Spleen (tissue), 11 donors: ENCODE data around the gene GAMT. TPM values are rescaled to one million over a fixed set of nuclear protein-coding genes. Genes with fewer than 3 reads are reported as not detected.

ENCODE experiments used
- DNase-seq: peaks from one replicate; pipeline ENCODE4 v3.0.0-alpha.2; 2020
- H3K27ac ChIP-seq, 8 donors: fragments of 200-600 bp; sonication (generic) in 7 of 8; 1 replicate in 4 of 8; 2 replicates in 4 of 8; pipeline versions ENCODE4 v1.5.0 to v1.8.0; 2016 to 2021; ENCODE audit warnings: inconsistent platforms in 4 of 8, mild to moderate bottlenecking in 4 of 8, moderate library complexity in 1 of 8
- H3K27me3 ChIP-seq, 7 donors: fragments of 200-600 bp; sonication (generic) in 6 of 7; replicated peaks in 1 of 7; 1 replicate in 4 of 7; 2 replicates in 3 of 7; pipeline versions ENCODE4 v1.5.0 to v1.8.0; 2016 to 2021; ENCODE audit warnings: inconsistent platforms in 3 of 7, mild to moderate bottlenecking in 1 of 7
- H3K36me3 ChIP-seq, 6 donors: fragments of 200-600 bp; sonication (generic) in 5 of 6; 1 replicate in 4 of 6; 2 replicates in 2 of 6; pipeline versions ENCODE4 v1.5.0 to v1.8.0; 2016 to 2021; ENCODE audit warnings: inconsistent platforms in 2 of 6
- H3K4me1 ChIP-seq, 6 donors: fragments of 200-600 bp; sonication (generic) in 5 of 6; 1 replicate in 3 of 6; 2 replicates in 3 of 6; pipeline versions ENCODE4 v1.5.0 to v1.8.0; 2016 to 2021; ENCODE audit warnings: inconsistent platforms in 3 of 6
- H3K4me3 ChIP-seq, 8 donors: fragments of 200-600 bp; sonication (generic) in 7 of 8; 1 replicate in 4 of 8; 2 replicates in 4 of 8; pipeline versions ENCODE4 v1.5.0 to v1.8.0; 2016 to 2021; ENCODE audit warnings: inconsistent platforms in 4 of 8, mild to moderate bottlenecking in 4 of 8, moderate library complexity in 2 of 8
- H3K9me3 ChIP-seq, 8 donors: fragments of 200-600 bp; sonication (generic) in 7 of 8; 1 replicate in 4 of 8; 2 replicates in 4 of 8; pipeline versions ENCODE4 v1.5.0 to v1.8.0; 2016 to 2021; ENCODE audit warnings: inconsistent platforms in 4 of 8
- POLR2A ChIP-seq, 3 donors: fragments of 450-650 bp; IDR thresholded peaks; one replicate each; pipeline ENCODE4 v1.5.1; 2017; ENCODE audit warnings: antibody characterized with exemption in 3 of 3, mild to moderate bottlenecking in 1 of 3
- POLR2AphosphoS5 ChIP-seq, 3 donors: sonication (generic); formaldehyde crosslinking; IDR thresholded peaks; one replicate each; pipeline ENCODE4 v1.5.1; 2017; ENCODE audit warnings: antibody characterized with exemption in 3 of 3
- WGBS, 5 donors: extraction: QIAGEN DNeasy Blood & Tissue Kit in 3 of 5; methylation state at CpG; one replicate each; pipeline versions ENCODE4 v1.1.5 to v1.1.7; 2013 to 2018; 5-methylcytosine and 5-hydroxymethylcytosine counted together
- intact Hi-C: fragments of 100-400 bp; cut with DNase I; formaldehyde crosslinking; loops from one replicate; pipeline ENCODE4 v1.15.0; 2023; ENCODE audit warnings: low total_unique reads
- polyA plus RNA-seq, 3 donors: library from polyadenylated mRNA; stranded (reverse); fragments of 200-250 nt; gene quantifications; one replicate each; pipeline ENCODE4 v1.2.1, GENCODE V29; 2013
- total RNA-seq, 7 donors: library from RNA; depleted of rRNA in 3 of 7; stranded (reverse); fragments of >200 nt in 3 of 7; fragmentation: NEBNext Ultra II Directional in 4 of 7; extraction: Animal tissue kit (Norgen Biotek cat#: 25700) in 4 of 7; gene quantifications; one replicate each; pipeline versions ENCODE4 v1.1.0 to v1.2.1, GENCODE V29; 2016 to 2021
- TF ChIP-seq, protein P1 (sequence below), 11 experiments: fragments of 200-600 bp in 7 of 11; fragments of 450-650 bp in 4 of 11; sonication (generic) in 4 of 11; IDR thresholded peaks in 8 of 11; conservative IDR thresholded peaks in 3 of 11; 1 replicate in 7 of 11; 2 replicates in 4 of 11; pipeline versions ENCODE4 v1.4.0 to v1.8.0; 2016 to 2021; ENCODE audit warnings: antibody characterized with exemption in 11 of 11, inconsistent platforms in 4 of 11, mild to moderate bottlenecking in 1 of 11
- donor health status: healthy with polysubstance abuse.
- donor health status: DM: no; HTN: no; CAD: no; lungs with moderate emphysema.
- donor health status: DM: no; HTN: no; CAD: no.
- donor health status: Bipolar disorder and iron deficiency.
- donor health status: healthy.
- donor health status: DM: no; HTN: no; CAD: no.
- donor health status: DM: yes; HTN: yes; CAD: no.

Gene GAMT
- total and polyA plus RNA-seq, 10 donors, result 7.1 to 20.4 (median 12.4) TPM

DNA sequence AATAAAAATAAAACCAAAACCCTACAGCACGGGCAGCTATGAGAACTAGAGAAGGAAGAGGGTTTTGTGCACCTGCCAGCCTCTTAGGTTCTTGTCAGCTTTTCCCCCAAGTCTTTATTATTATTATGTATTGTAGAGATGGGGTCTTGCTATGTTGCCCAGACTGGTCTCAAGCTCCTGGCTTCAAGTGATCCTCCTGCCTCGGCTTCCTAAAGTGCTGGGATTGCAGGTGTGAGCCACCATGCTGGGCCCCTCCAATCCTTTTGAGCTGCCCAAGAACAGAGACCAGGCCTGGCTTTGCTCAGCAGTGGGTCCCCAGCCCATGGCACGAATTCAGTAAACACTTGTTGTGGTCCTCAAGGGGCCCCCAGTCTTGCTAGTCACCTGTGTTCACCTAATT is 19.1 kb downstream of the GAMT start:
- H3K4me3 ChIP-seq, result no peak overlapping the region
- H3K36me3 ChIP-seq, result peaks cover 0 to 29% (median 6%) of the 10 kb centered on the region in 6 donors
- 70 to 91% (median 84%) methylated on average over 3 of the region's 3 CpGs for WGBS, 5 donors
- H3K27me3 ChIP-seq, result no peaks in the 10 kb centered on the region
- H3K27ac ChIP-seq, result no peak overlapping the region
- intact Hi-C loops, result no loop called here
- H3K9me3 ChIP-seq, result no peaks in the 10 kb centered on the region
- no peak for DNase-seq
- H3K4me1 ChIP-seq, result peaks cover 11 to 91% (median 49%) of the 10 kb centered on the region in 6 donors
- TF ChIP-seq POLR2AphosphoS5 (IDR thresholded peaks at IDR 0.05) (no peak), POLR2A (IDR thresholded peaks at IDR 0.05) (no peak)
- TF ChIP-seq, protein P1, sequence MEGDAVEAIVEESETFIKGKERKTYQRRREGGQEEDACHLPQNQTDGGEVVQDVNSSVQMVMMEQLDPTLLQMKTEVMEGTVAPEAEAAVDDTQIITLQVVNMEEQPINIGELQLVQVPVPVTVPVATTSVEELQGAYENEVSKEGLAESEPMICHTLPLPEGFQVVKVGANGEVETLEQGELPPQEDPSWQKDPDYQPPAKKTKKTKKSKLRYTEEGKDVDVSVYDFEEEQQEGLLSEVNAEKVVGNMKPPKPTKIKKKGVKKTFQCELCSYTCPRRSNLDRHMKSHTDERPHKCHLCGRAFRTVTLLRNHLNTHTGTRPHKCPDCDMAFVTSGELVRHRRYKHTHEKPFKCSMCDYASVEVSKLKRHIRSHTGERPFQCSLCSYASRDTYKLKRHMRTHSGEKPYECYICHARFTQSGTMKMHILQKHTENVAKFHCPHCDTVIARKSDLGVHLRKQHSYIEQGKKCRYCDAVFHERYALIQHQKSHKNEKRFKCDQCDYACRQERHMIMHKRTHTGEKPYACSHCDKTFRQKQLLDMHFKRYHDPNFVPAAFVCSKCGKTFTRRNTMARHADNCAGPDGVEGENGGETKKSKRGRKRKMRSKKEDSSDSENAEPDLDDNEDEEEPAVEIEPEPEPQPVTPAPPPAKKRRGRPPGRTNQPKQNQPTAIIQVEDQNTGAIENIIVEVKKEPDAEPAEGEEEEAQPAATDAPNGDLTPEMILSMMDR (IDR thresholded peaks at IDR 0.05 in 8 of 11, conservative IDR thresholded peaks at IDR 0.05 in 3 of 11), result no peak

DNA sequence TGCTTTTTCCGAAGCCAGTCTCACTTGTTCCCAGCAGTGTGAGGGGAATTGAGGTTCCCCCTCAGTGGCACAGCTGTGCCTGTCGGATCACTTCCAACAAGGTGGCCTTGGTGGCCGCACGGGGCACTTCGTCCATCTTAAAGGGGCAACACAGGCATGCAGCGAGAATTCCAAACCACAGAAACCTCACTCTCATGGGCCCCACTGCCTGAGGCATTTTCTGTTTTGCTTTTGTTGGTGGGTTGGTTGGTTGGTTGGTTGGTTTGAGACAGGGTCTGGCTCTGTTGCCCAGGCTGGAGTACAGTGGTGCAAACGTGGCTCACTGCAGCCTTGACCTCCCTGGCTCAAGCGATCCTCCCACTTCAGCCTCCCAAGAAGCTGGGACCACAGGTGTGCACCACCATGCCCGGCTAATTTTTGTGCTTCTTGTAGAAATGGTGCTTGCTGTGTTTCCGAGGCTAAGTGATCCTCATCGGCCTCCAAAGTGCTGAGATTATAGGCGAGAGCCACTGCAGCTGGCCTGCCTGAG is 21.3 kb downstream of the GAMT start:
- Histone ChIP-seq H3K27ac (peak overlapping the region in 2 of 8 donors; percentile 79 to 82), H3K9me3 (no peaks in the 10 kb centered on the region), H3K36me3 (peaks cover 0 to 22% (median 12%) of the 10 kb centered on the region in 6 donors), H3K27me3 (no peaks in the 10 kb centered on the region), H3K4me1 (peaks cover 10 to 80% (median 42%) of the 10 kb centered on the region in 6 donors), H3K4me3 (no peak overlapping the region)
- no peak for DNase-seq
- TF ChIP-seq POLR2AphosphoS5 (IDR thresholded peaks at IDR 0.05) (no peak), POLR2A (IDR thresholded peaks at IDR 0.05) (no peak)
- TF ChIP-seq, protein P1 (IDR thresholded peaks at IDR 0.05 in 8 of 11, conservative IDR thresholded peaks at IDR 0.05 in 3 of 11), result no peak
- intact Hi-C loops, result loop anchor here (10.0 kb wide), 1 partner anchor 95 kb away; the partner anchor contains the start of gene EFNA2
- 70 to 89% (median 72%) methylated on average over 12 of the region's 12 CpGs for WGBS, 5 donors

DNA sequence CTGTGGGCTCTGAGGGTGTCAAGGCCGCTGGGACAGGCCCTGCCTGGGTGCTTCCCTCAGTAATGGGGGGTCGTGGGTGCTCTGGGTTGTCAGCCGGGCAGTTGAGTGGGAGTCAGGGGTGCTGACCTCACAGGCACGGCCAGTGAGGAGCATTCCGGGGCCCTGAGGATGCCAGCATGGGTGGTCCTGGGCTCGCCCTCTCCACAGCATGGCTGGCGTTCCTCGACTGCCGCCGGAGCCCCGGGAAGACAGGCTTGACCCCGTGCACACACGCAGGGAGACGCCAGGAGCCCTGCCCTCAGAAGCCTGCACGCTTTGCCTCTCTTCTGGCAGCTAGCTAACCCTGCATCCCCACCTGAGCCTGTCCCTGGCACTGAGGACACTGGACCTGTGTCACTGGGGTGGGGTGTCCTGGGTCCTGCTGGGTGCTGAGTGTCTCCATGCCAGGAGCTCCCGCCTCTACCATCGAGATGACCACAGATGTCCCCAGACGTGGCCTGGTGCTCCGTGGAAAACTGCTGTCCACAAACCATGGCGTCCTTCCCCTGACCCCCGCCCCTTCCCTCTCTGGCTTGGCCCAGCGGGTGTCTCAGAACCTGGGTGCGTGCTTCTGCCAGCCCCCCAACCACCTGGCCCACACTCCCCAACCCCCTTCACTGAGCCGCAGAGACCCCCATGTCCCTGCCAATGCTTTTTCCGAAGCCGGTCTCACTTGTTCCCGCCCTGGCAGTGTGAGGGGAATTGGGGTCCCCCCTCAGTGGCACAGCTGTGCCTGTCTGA is 22.0 kb downstream of the GAMT start:
- DNase-seq, result no peak
- intact Hi-C loops, result loop anchor here (10.0 kb wide), 1 partner anchor 95 kb away; the partner anchor contains the start of gene EFNA2
- TF ChIP-seq POLR2A (IDR thresholded peaks at IDR 0.05), result no peak
- TF ChIP-seq, protein P1 (IDR thresholded peaks at IDR 0.05 in 8 of 11, conservative IDR thresholded peaks at IDR 0.05 in 3 of 11), result no peak
- peak in 2 of 3 donors; percentile 13 to 34 for TF ChIP-seq POLR2AphosphoS5 (IDR thresholded peaks at IDR 0.05)
- H3K4me1 ChIP-seq, result peaks cover 7 to 80% (median 38%) of the 10 kb centered on the region in 6 donors
- WGBS, 5 donors, result 79 to 91% (median 88%) methylated on average over 20 to 27 of the region's 27 CpGs
- no peaks in the 10 kb centered on the region for H3K9me3 ChIP-seq
- H3K27ac ChIP-seq, result peak overlapping the region in 5 of 8 donors; percentile 72 to 86 (median 79)
- H3K27me3 ChIP-seq, result no peaks in the 10 kb centered on the region
- H3K4me3 ChIP-seq, result no peak overlapping the region
- H3K36me3 ChIP-seq, result peaks cover 0 to 26% (median 15%) of the 10 kb centered on the region in 6 donors
